Measurements from ENCODE around the gene ANK2.

ANK2 gene

DNA sequence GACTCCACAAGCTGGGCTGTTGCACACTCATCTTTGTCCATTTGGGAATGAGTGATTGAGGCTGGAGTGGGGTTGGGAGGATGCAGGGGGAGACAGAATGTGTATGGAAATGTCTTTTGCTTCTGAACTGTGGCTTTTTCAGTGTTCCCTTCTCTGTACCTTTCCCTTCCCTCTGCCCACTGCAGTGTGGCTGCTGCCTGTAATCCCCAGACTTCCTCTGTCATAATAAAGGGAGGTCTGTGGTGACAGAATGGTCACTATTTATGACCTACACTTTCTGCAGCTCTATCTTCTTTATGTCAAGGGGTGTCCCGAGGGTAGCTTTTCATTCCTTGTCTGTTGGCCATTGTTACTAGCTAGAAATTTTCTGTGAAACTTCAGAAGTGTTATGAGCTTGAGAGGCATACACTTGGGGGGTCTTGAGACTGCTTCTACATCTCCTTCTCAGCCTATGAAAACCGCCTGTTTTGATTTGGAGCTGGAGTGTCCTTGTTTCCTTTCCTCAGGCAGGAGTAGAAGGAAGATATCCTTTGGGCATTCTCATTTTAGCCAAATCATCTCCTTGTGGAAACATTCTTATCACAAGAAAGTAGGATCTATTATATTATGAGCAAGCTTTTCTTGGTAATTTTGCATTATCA lies 63.0 kb downstream of the ANK2 start:
- H3K9ac ChIP-seq (ENCODE audit: low read length) = no peak overlapping the region
- H3K4me1 ChIP-seq (ENCODE audit: control insufficient read depth, insufficient read depth, low read depth, low read length) = peaks cover 2% of the 10 kb centered on the region
- H2AK5ac ChIP-seq (ENCODE audit: low read length, severe bottlenecking) = no peak overlapping the region
- no peak overlapping the region for H3K23ac ChIP-seq (ENCODE audit: low read length in 2 of 2)
- no peak overlapping the region for H3K4me2 ChIP-seq (ENCODE audit: low read length, poor library complexity, severe bottlenecking)
- H2AFZ ChIP-seq (ENCODE audit: low read depth, low read length) = no peak overlapping the region
- H4K91ac ChIP-seq (ENCODE audit: low read length) = no peak overlapping the region
- H2BK5ac ChIP-seq (ENCODE audit: low read depth, low read length, poor library complexity, severe bottlenecking) = no peak overlapping the region
- H3K4ac ChIP-seq (ENCODE audit: low read depth in 1 of 2, low read length in 2 of 2) = no peak overlapping the region
- no peak overlapping the region for H2BK120ac ChIP-seq (ENCODE audit: low read depth, low read length)
- H3K18ac ChIP-seq (ENCODE audit: low read depth in 1 of 2, low read length in 2 of 2) = peak overlapping the region in 1 of 2 experiments; percentile 57
- H2BK12ac ChIP-seq (ENCODE audit: low read length in 2 of 2) = no peak overlapping the region
- no peak overlapping the region for H2BK15ac ChIP-seq (ENCODE audit: low read depth, poor library complexity, severe bottlenecking)
- no peaks in the 10 kb centered on the region for H3K9me3 ChIP-seq (ENCODE audit: control insufficient read depth, low read length)
- no peak overlapping the region for H3K27ac ChIP-seq (ENCODE audit: low read length, poor library complexity, severe bottlenecking)
- no peaks in the 10 kb centered on the region for H3K27me3 ChIP-seq (ENCODE audit: control insufficient read depth in 1 of 2, insufficient read depth in 1 of 2, low read length in 2 of 2)
- 0% methylated on average over 1 of the region's 2 CpGs for WGBS
- H3K4me3 ChIP-seq (ENCODE audit: insufficient read depth in 1 of 2, low read depth in 1 of 2, low read length in 2 of 2) = no peak overlapping the region
- H3K36me3 ChIP-seq (ENCODE audit: control insufficient read depth in 1 of 2, insufficient read depth in 2 of 2, low read depth in 1 of 2, low read length in 2 of 2) = no peaks in the 10 kb centered on the region
- DNase-seq = peak; percentile 0
- H3K14ac ChIP-seq (ENCODE audit: low read length in 2 of 2) = peak overlapping the region; percentile 14 to 36
- no peak overlapping the region for H4K8ac ChIP-seq (ENCODE audit: low read length)
- H3K79me1 ChIP-seq (replicated peaks; ENCODE audit: low read length, poor library complexity, severe bottlenecking) = peaks cover 2% of the 10 kb centered on the region

DNA sequence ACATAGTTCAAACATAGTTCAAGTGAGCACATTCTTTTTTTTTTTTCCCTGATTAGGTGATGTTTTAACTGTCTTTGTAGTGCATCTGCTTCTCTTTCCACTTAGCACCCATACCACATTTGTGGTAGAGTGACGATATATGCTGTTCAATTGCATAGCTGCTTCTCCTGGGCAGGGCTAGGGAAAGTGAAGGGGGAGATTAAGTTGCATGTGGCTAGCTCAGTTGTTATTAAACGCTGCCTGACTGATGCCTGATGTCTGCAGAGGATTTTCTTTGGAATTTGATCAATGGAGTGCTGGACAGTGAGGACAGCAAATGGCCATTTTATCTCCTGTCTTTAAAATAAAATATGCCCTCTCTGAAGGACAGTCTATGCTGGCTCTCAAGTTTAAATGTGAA lies 63.7 kb downstream of the ANK2 start:
- Histone ChIP-seq H2BK12ac (ENCODE audit: low read length in 2 of 2) (no peak overlapping the region), H3K23ac (ENCODE audit: low read length in 2 of 2) (no peak overlapping the region), H3K4me2 (ENCODE audit: low read length, poor library complexity, severe bottlenecking) (no peak overlapping the region), H3K14ac (ENCODE audit: low read length in 2 of 2) (no peak overlapping the region), H3K27me3 (ENCODE audit: control insufficient read depth in 1 of 2, insufficient read depth in 1 of 2, low read length in 2 of 2) (no peaks in the 10 kb centered on the region), H3K9ac (ENCODE audit: low read length) (no peak overlapping the region), H4K8ac (ENCODE audit: low read length) (no peak overlapping the region), H3K27ac (ENCODE audit: low read length, poor library complexity, severe bottlenecking) (no peak overlapping the region), H2AFZ (ENCODE audit: low read depth, low read length) (no peak overlapping the region), H3K4me3 (ENCODE audit: insufficient read depth in 1 of 2, low read depth in 1 of 2, low read length in 2 of 2) (no peak overlapping the region), H3K9me3 (ENCODE audit: control insufficient read depth, low read length) (no peaks in the 10 kb centered on the region), H3K4ac (ENCODE audit: low read depth in 1 of 2, low read length in 2 of 2) (no peak overlapping the region), H2BK5ac (ENCODE audit: low read depth, low read length, poor library complexity, severe bottlenecking) (no peak overlapping the region), H3K36me3 (ENCODE audit: control insufficient read depth in 1 of 2, insufficient read depth in 2 of 2, low read depth in 1 of 2, low read length in 2 of 2) (no peaks in the 10 kb centered on the region), H2BK120ac (ENCODE audit: low read depth, low read length) (no peak overlapping the region), H2BK15ac (ENCODE audit: low read depth, poor library complexity, severe bottlenecking) (no peak overlapping the region), H3K79me1 (replicated peaks; ENCODE audit: low read length, poor library complexity, severe bottlenecking) (peaks cover 2% of the 10 kb centered on the region), H3K4me1 (ENCODE audit: control insufficient read depth, insufficient read depth, low read depth, low read length) (peaks cover 2% of the 10 kb centered on the region), H3K18ac (ENCODE audit: low read depth in 1 of 2, low read length in 2 of 2) (no peak overlapping the region), H2AK5ac (ENCODE audit: low read length, severe bottlenecking) (no peak overlapping the region), H4K91ac (ENCODE audit: low read length) (no peak overlapping the region)
- 84% methylated on average over 2 of the region's 2 CpGs for WGBS
- DNase-seq = no peak

DNA sequence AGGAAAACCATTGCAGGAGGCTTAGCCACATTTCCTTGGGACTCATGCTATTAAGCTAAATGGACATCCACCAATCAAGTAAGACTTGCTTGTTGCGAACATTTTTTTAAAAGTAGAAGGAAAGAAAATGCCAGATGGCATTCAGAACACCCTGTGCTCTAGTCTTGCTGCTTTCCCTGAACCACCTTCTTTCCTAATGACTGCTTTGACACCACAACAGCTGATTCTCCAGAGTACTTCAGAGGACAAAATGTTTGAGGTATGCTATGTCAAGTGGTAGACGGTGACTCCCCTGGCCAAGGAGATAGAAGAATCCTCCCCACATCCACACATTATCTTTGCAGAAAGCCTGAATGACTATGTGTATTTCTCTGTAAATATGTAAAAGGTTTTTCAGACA lies 65.4 kb downstream of the ANK2 start:
- no peaks in the 10 kb centered on the region for H3K36me3 ChIP-seq (ENCODE audit: control insufficient read depth in 1 of 2, insufficient read depth in 2 of 2, low read depth in 1 of 2, low read length in 2 of 2)
- no peak overlapping the region for H2AFZ ChIP-seq (ENCODE audit: low read depth, low read length)
- H4K8ac ChIP-seq (ENCODE audit: low read length) = no peak overlapping the region
- no peak overlapping the region for H3K4me3 ChIP-seq (ENCODE audit: insufficient read depth in 1 of 2, low read depth in 1 of 2, low read length in 2 of 2)
- H3K4me1 ChIP-seq (ENCODE audit: control insufficient read depth, insufficient read depth, low read depth, low read length) = peaks cover 2% of the 10 kb centered on the region
- no peak overlapping the region for H3K9ac ChIP-seq (ENCODE audit: low read length)
- WGBS = 93% methylated on average over 1 of the region's 2 CpGs
- no peak overlapping the region for H2BK15ac ChIP-seq (ENCODE audit: low read depth, poor library complexity, severe bottlenecking)
- H2AK5ac ChIP-seq (ENCODE audit: low read length, severe bottlenecking) = no peak overlapping the region
- H4K91ac ChIP-seq (ENCODE audit: low read length) = no peak overlapping the region
- H2BK12ac ChIP-seq (ENCODE audit: low read length in 2 of 2) = no peak overlapping the region
- H3K4ac ChIP-seq (ENCODE audit: low read depth in 1 of 2, low read length in 2 of 2) = no peak overlapping the region
- no peak overlapping the region for H3K18ac ChIP-seq (ENCODE audit: low read depth in 1 of 2, low read length in 2 of 2)
- no peak overlapping the region for H3K14ac ChIP-seq (ENCODE audit: low read length in 2 of 2)
- no peaks in the 10 kb centered on the region for H3K9me3 ChIP-seq (ENCODE audit: control insufficient read depth, low read length)
- no peak for DNase-seq
- no peak overlapping the region for H3K27ac ChIP-seq (ENCODE audit: low read length, poor library complexity, severe bottlenecking)
- H3K27me3 ChIP-seq (ENCODE audit: control insufficient read depth in 1 of 2, insufficient read depth in 1 of 2, low read length in 2 of 2) = no peaks in the 10 kb centered on the region
- peaks cover 2% of the 10 kb centered on the region for H3K79me1 ChIP-seq (replicated peaks; ENCODE audit: low read length, poor library complexity, severe bottlenecking)
- H3K23ac ChIP-seq (ENCODE audit: low read length in 2 of 2) = no peak overlapping the region
- H2BK5ac ChIP-seq (ENCODE audit: low read depth, low read length, poor library complexity, severe bottlenecking) = no peak overlapping the region
- H2BK120ac ChIP-seq (ENCODE audit: low read depth, low read length) = no peak overlapping the region
- no peak overlapping the region for H3K4me2 ChIP-seq (ENCODE audit: low read length, poor library complexity, severe bottlenecking)

DNA sequence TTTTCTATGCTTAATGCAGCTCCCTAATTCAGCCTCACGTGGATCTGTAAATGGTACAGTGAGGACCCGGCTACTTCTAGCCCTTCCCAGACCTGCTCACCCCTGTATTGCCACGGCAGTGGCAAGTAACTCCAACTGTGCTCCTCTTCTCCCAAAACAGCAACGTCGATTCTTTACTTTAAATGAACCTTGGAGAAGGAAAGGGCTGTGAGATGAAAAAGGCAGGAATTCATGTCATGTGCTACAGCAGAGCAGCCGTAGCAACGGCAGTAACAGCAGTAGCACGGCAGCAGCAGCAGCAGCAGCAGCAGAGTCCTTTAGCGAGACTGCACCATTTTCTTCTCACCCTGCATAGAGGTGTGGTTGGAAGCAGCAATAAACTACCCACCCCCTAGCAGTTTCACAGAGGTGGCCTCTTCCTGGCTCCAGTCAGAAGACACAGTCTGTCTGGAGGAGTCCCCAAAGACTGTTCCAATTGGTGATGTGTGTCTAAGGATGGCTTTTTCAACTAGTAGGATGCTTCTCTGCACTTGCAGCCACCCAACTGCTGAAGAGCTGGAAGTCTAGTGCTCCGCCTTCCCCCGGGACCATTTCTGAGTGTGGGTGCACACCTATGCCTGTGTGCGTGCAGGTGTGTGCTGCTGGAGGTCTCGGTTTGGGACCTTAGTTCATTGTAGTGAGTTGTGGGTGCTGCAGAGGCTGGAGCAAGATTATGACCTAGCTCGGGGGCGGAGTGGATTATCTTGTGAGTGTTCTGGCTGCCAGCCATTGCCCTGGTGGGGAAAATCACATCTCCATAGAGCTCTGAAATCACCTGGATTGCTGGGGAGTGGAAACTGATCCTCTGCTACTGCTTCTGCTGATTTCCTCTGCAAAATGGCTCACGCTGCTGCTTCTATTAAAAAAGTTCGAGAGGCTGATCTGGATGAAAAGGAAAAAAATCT lies 67.2 kb downstream of the ANK2 start:
- H3K27me3 ChIP-seq (ENCODE audit: control insufficient read depth in 1 of 2, insufficient read depth in 1 of 2, low read length in 2 of 2) = no peaks in the 10 kb centered on the region
- H3K27ac ChIP-seq (ENCODE audit: low read length, poor library complexity, severe bottlenecking) = no peak overlapping the region
- no peak overlapping the region for H3K14ac ChIP-seq (ENCODE audit: low read length in 2 of 2)
- no peak overlapping the region for H2BK15ac ChIP-seq (ENCODE audit: low read depth, poor library complexity, severe bottlenecking)
- no peak overlapping the region for H2BK5ac ChIP-seq (ENCODE audit: low read depth, low read length, poor library complexity, severe bottlenecking)
- no peak overlapping the region for H2BK120ac ChIP-seq (ENCODE audit: low read depth, low read length)
- H2BK12ac ChIP-seq (ENCODE audit: low read length in 2 of 2) = no peak overlapping the region
- no peak overlapping the region for H3K23ac ChIP-seq (ENCODE audit: low read length in 2 of 2)
- no peak overlapping the region for H4K8ac ChIP-seq (ENCODE audit: low read length)
- no peaks in the 10 kb centered on the region for H3K36me3 ChIP-seq (ENCODE audit: control insufficient read depth in 1 of 2, insufficient read depth in 2 of 2, low read depth in 1 of 2, low read length in 2 of 2)
- H2AFZ ChIP-seq (ENCODE audit: low read depth, low read length) = no peak overlapping the region
- 88% methylated on average over 15 of the region's 17 CpGs for WGBS
- no peak overlapping the region for H3K4me2 ChIP-seq (ENCODE audit: low read length, poor library complexity, severe bottlenecking)
- peaks cover 2% of the 10 kb centered on the region for H3K4me1 ChIP-seq (ENCODE audit: control insufficient read depth, insufficient read depth, low read depth, low read length)
- no peak overlapping the region for H3K18ac ChIP-seq (ENCODE audit: low read depth in 1 of 2, low read length in 2 of 2)
- H3K4me3 ChIP-seq (ENCODE audit: insufficient read depth in 1 of 2, low read depth in 1 of 2, low read length in 2 of 2) = peak overlapping the region in 1 of 2 experiments; percentile 21
- DNase-seq = no peak
- H2AK5ac ChIP-seq (ENCODE audit: low read length, severe bottlenecking) = no peak overlapping the region
- H3K79me1 ChIP-seq (replicated peaks; ENCODE audit: low read length, poor library complexity, severe bottlenecking) = peaks cover 2% of the 10 kb centered on the region
- no peaks in the 10 kb centered on the region for H3K9me3 ChIP-seq (ENCODE audit: control insufficient read depth, low read length)
- H3K9ac ChIP-seq (ENCODE audit: low read length) = no peak overlapping the region
- no peak overlapping the region for H4K91ac ChIP-seq (ENCODE audit: low read length)
- H3K4ac ChIP-seq (ENCODE audit: low read depth in 1 of 2, low read length in 2 of 2) = no peak overlapping the region

All from mesenchymal stem cell (in vitro differentiated cells and primary cell).